IgD-negative memory B cell (primary cell): ENCODE data around the gene NHLH2. TPM values are rescaled to one million over a fixed set of nuclear protein-coding genes. Genes with fewer than 3 reads are reported as not detected.
A peak's percentile ranks its signal among the peaks of the same experiment; 100 is the strongest.

Experiments used
- H3K27ac Mint-ChIP-seq, 3 donors: one replicate each; pipeline ENCODE4 v1.8.0; 2020 to 2022; ENCODE audit warnings: mild to moderate bottlenecking in 3 of 3, mixed read lengths in 3 of 3, moderate library complexity in 1 of 3
- H3K27me3 Mint-ChIP-seq: one replicate; pipeline ENCODE4 v1.8.0; 2021; ENCODE audit warnings: mixed read lengths
- H3K36me3 Mint-ChIP-seq: one replicate; pipeline ENCODE4 v1.8.0; 2020; ENCODE audit warnings: mild to moderate bottlenecking, mixed read lengths
- H3K4me1 Mint-ChIP-seq, 3 donors: one replicate each; pipeline ENCODE4 v1.8.0; 2020 to 2022; ENCODE audit warnings: mixed read lengths in 3 of 3, mild to moderate bottlenecking in 1 of 3
- H3K4me3 Mint-ChIP-seq, 4 donors: one replicate each; pipeline ENCODE4 v1.8.0; 2020 to 2022; ENCODE audit warnings: mild to moderate bottlenecking in 4 of 4, mixed read lengths in 4 of 4, moderate library complexity in 3 of 4
- H3K9me3 Mint-ChIP-seq, 3 donors: one replicate each; pipeline ENCODE4 v1.8.0; 2020 to 2021; ENCODE audit warnings: mixed read lengths in 3 of 3, mild to moderate bottlenecking in 1 of 3
- polyA plus RNA-seq: library from polyadenylated mRNA; unstranded; fragments of 300-500 nt; fragmentation: Illumina TruSeq; gene quantifications from one replicate; pipeline ENCODE4 v1.2.3, GENCODE V29; 2021

NHLH2 gene
- polyA plus RNA-seq, 1 donor from 2014 or later = not detected

DNA sequence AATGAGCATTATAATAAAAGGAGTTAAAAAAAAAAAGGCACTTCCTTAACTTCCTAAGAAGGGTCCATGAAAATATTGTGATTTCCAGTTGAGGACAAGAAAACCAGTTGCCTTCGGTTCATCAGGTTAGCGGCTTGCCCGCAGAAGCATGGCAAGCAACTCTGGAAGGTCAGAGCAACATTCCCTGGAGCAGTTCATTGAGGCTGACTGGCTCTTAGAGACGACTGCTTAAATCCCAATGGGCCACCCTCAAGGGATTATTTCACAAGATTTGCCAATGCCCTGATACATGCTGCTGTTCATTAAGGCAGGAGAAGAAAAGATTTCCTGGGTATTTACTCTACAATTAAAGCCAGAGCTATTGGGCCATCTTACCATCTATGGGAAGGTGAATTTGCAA lies 43.4 kb downstream of the NHLH2 start:
- no peak overlapping the region for H3K4me3 Mint-ChIP-seq

DNA sequence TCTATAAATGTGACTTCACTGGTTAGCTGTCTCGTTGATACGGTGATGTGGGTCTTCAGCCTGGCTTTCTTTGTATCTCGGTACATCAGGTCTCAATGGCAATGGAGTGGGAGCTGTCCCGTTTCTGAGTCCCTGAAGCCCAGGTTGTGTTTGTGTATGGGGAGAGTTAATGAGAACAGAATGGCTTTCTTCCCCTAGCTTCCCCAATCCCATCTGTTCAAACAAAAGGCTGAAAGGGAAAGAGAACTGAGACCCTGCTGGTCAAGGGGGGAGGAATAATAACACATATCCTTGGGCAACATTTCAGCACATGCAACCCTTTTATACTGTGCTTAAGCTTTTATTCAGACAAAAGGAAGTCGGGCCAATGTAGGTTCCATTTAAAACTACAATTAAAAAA lies 44.0 kb downstream of the NHLH2 start:
- Mint-ChIP-seq H3K27me3 (peaks cover 10% of the 10 kb centered on the region), H3K36me3 (no peaks in the 10 kb centered on the region), H3K27ac (no peak overlapping the region), H3K4me1 (no peaks in the 10 kb centered on the region), H3K4me3 (no peak overlapping the region), H3K9me3 (peaks cover 0 to 2% (median 0%) of the 10 kb centered on the region in 3 donors)

More for the DNA sequence above, 43.4 kb downstream of the NHLH2 start:
- H3K36me3 Mint-ChIP-seq = no peaks in the 10 kb centered on the region
- peaks cover 10% of the 10 kb centered on the region for H3K27me3 Mint-ChIP-seq
- H3K4me1 Mint-ChIP-seq = no peaks in the 10 kb centered on the region
- peaks cover 0 to 2% (median 0%) of the 10 kb centered on the region in 3 donors for H3K9me3 Mint-ChIP-seq
- H3K27ac Mint-ChIP-seq = no peak overlapping the region

DNA sequence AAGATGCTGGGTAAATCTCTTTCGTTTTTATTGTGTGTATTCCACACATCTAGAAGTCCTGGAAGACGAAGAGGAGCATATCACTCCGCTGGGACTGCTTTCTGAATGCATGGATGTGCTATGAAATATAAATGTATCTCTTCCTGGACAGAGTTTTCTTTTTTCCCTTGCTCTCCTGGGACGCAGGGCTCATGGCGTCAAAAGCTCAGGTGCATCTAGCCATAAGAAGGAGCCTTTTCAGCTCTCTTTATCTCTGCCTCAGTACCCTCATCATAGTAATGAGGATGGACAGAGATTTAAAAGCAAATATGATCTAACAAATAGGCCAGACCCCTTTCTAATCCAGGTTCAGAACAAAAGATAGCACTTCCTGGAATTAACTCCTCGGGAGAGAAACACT lies 44.9 kb downstream of the NHLH2 start:
- no peak overlapping the region for H3K4me3 Mint-ChIP-seq
- H3K27me3 Mint-ChIP-seq = peaks cover 10% of the 10 kb centered on the region

DNA sequence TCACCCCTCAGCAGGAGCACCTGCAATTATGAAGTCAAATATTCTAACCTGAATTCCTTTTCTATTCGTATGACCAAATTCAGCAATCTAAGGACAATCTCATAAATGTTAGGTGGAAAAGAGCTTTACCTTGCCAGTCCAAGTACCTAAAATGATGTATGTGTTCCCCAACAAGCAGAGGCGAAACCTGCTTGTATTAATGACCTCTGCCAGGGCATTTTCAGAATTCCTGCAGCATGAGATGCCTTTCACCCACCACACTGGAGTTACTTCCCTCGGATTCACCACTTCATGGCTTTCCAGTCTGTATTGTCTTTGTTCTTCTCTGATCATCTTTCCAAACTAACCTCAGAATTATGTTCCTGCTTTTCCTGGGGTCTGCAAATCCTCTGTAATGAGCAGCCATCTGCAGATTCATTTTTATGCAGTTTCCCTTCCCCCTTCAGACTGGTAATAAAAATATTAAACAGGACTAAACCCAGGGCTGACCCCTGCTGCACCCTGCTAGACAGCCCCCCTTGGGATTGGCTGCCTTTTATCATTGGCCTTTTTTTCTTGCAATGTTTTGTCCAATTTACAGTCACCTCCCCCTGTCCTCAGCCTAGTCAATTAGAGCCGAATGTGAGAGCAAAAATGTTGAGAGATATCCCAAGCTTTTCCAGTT lies 45.8 kb downstream of the NHLH2 start:
- no peaks in the 10 kb centered on the region for H3K4me1 Mint-ChIP-seq
- no peaks in the 10 kb centered on the region for H3K36me3 Mint-ChIP-seq
- H3K4me3 Mint-ChIP-seq = no peak overlapping the region
- peaks cover 0 to 2% (median 0%) of the 10 kb centered on the region in 3 donors for H3K9me3 Mint-ChIP-seq
- H3K27ac Mint-ChIP-seq = no peak overlapping the region
- peaks cover 14% of the 10 kb centered on the region for H3K27me3 Mint-ChIP-seq

More for the DNA sequence above, 44.9 kb downstream of the NHLH2 start:
- Mint-ChIP-seq H3K4me1 (no peaks in the 10 kb centered on the region), H3K9me3 (peaks cover 0 to 2% (median 0%) of the 10 kb centered on the region in 3 donors), H3K27ac (no peak overlapping the region), H3K36me3 (no peaks in the 10 kb centered on the region)

DNA sequence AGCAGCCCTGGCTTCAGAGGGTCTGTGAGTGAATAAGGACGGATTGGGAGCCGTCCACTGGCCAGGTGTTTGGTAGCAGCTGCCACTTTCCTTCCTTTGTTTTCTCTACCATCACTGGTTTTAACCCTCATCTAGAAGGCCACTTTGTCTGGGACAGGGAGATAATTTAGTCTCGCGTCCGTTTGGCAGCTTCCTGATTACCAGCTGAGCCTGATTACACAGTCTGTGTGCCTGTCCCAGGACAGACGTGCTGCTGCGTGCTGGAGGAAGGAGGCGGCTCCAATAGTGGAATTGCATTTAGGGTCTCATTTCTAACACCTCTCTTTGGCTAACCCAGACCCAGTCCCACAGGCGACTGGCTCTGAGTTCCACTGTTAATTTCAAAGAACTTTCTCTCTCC lies 47.8 kb downstream of the NHLH2 start:
- no peaks in the 10 kb centered on the region for H3K4me1 Mint-ChIP-seq
- H3K4me3 Mint-ChIP-seq = no peak overlapping the region
- peak overlapping the region in 1 of 3 donors; percentile 59 for H3K27ac Mint-ChIP-seq
- peaks cover 14% of the 10 kb centered on the region for H3K27me3 Mint-ChIP-seq
- H3K36me3 Mint-ChIP-seq = no peaks in the 10 kb centered on the region
- H3K9me3 Mint-ChIP-seq = peaks cover 0 to 2% (median 2%) of the 10 kb centered on the region in 3 donors

DNA sequence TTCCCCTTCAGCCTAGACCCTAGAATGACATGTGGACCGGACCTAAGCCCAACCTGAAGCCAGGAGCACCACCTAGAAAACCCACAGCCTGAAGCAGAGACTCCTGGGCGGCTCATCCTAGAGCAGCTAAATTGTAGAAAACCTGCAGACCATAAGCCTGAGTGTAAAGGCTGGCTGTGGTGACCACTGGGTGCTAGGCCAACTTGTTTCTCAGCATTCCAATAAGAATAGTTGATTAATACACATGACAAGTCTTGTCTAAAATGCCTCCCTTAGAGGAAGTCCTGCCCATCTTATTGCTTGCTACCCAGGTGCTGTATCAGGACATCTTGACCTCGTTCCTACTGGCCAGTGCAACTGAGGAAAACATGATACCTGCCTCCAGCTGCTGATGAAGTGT lies 49.1 kb downstream of the NHLH2 start:
- H3K27me3 Mint-ChIP-seq = peaks cover 14% of the 10 kb centered on the region
- no peak overlapping the region for H3K4me3 Mint-ChIP-seq
- H3K4me1 Mint-ChIP-seq = no peaks in the 10 kb centered on the region
- H3K36me3 Mint-ChIP-seq = no peaks in the 10 kb centered on the region
- H3K27ac Mint-ChIP-seq = no peak overlapping the region
- peaks cover 2 to 4% (median 2%) of the 10 kb centered on the region in 3 donors for H3K9me3 Mint-ChIP-seq

DNA sequence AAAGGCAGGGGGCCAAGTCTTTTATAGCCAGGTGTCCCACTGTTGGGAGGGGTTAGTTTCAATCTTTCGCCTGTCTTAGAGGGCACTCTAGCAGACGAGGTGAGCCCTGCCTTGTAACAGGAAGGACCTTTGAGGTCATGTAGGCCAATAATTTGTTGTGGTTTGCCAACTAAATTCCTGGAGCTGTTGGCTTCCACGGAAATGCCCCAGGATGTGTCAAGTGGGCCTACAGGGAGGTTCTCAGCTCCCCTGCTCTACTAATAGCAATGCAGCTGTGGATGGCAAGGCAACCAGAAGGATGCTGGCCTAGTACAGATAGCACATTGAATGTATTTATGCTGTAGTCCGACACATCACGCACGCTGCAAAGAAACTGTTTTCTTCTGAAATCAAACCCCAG lies 50.1 kb downstream of the NHLH2 start:
- no peaks in the 10 kb centered on the region for H3K4me1 Mint-ChIP-seq
- peaks cover 4 to 6% (median 4%) of the 10 kb centered on the region in 3 donors for H3K9me3 Mint-ChIP-seq
- H3K36me3 Mint-ChIP-seq = no peaks in the 10 kb centered on the region
- no peak overlapping the region for H3K4me3 Mint-ChIP-seq
- H3K27ac Mint-ChIP-seq = no peak overlapping the region
- H3K27me3 Mint-ChIP-seq = peaks cover 12% of the 10 kb centered on the region

DNA sequence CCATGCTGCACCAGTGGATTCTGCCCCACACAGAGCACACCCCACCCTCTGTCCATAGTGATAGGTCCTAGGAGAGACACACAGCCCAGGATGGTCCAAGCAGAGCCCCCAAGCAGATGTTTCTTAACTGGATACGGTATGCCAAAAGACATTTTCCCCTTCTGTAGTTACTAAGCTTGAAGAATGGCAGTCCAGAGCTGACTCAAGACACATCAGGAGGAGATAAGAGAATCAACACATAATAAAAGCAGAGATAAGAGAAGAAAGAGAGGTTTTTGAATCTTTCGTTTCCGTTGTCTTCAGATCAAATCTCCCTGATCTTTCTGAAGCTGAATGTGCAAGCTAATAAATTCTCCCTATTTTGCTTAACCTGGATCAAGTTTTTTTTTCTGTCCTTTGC lies 50.6 kb downstream of the NHLH2 start:
- no peak overlapping the region for H3K4me3 Mint-ChIP-seq
- H3K27ac Mint-ChIP-seq = no peak overlapping the region
- H3K4me1 Mint-ChIP-seq = no peaks in the 10 kb centered on the region
- H3K27me3 Mint-ChIP-seq = peaks cover 12% of the 10 kb centered on the region
- peaks cover 4 to 6% (median 6%) of the 10 kb centered on the region in 3 donors for H3K9me3 Mint-ChIP-seq
- no peaks in the 10 kb centered on the region for H3K36me3 Mint-ChIP-seq

Other genes starting within 250 kb of the NHLH2 start
- gene VANGL1, start 199.2 kb downstream of the NHLH2 start, polyA plus RNA-seq = 1.5 TPM
- not detected for gene CASQ2, start 72.4 kb downstream of the NHLH2 start, polyA plus RNA-seq
- 2.0 TPM for gene SLC22A15, start 135.4 kb upstream of the NHLH2 start, polyA plus RNA-seq